HG03575 (cell line): ENCODE measurements around the gene EOGT.

ENCODE experiments used
- ATAC-seq: cut with Tn5 transposase; IDR thresholded peaks from one replicate; pipeline ENCODE4 v1.9.1; 2021; ENCODE audit not compliant: unreplicated experiment, insufficient number of reproducible peaks, low FRiP score; ENCODE audit errors: extremely low read depth

EOGT gene

GRCh38 chr3:69013253-69014021 is at the start of gene EOGT:
EOGT (minus strand) TSS chr3:69013684; CDS start chr3:69009846, 3,838 bp downstream.
- ATAC-seq, result peak; percentile 62

DNA sequence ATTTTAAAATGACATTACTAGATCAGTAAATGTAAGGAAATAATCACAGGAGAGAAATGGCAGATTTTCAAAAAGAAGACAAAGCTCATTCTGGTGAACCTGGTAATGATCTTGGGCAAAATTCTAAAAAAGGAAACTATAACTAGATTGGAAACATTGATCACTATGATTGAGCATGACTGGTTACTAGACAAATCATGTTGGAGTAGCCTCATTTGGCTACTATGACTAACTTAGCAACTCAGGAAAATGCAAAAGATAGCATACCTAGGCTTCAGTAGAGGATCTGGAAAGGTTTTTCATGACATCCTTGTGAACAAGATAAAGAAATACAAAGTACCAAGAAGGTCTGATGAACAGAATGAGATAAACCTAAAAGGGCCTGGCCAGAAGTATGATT is 46.2 kb upstream of the EOGT start:
- no peak for ATAC-seq

GRCh38 chr3:69058947-69059224 is 45.4 kb upstream of the EOGT start:
- ATAC-seq, result no peak

DNA sequence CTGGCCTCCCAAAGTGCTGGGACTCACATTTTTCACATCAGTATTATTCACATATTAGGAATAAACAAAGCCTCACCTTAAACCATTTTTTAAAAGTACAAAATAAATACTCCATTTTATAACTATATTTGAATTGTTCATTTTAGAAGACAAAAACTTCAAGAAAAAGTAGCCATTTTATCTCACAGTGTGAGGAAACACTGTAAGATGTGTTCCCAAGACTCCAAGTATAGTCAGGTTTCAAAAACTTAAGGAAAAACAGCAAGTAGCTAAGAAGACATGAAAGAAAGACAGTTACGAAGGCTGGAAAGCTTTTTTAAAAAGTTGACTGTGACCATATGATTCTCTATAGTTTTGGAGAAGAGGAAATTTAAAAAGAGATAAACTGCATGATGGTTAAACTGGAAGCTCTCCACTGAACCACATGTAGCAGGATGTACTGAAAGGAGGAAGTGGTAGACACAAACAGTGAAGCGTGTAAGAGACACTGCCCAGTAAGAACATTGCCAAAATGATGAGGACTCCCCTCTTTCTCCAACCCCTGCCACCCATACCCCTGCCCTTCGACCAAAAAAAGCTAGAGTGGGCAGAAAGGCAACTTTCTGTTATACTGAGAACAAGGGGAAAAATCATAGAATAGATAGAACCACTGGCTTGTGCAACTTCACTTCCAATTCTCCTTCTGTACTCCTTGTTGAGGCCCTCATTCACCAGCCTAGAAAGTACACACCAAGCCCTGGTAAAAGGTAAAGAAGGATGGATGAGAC is 44.9 kb upstream of the EOGT start:
- ATAC-seq, result peak; percentile 88

DNA sequence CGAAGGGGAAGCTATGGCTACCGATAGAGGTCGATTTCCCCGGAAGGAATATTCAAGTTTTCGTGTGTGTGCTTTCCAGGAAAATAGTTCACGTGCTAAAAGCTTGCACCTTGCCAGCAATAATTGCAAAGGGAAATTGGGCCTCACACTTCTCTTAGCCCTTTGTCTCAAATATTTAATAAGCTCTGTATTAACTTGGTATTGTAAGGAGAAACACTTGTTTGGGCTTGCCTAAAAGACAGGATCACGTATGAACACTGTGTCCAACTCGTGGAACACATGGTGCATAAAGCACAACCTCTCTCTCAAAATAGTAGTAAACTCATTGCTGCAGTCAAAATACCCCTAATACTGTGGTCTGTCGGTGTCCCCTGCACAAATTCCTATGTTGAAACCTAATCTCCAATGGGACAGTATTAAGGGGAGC is 39.0 kb upstream of the EOGT start:
- no peak for ATAC-seq

DNA sequence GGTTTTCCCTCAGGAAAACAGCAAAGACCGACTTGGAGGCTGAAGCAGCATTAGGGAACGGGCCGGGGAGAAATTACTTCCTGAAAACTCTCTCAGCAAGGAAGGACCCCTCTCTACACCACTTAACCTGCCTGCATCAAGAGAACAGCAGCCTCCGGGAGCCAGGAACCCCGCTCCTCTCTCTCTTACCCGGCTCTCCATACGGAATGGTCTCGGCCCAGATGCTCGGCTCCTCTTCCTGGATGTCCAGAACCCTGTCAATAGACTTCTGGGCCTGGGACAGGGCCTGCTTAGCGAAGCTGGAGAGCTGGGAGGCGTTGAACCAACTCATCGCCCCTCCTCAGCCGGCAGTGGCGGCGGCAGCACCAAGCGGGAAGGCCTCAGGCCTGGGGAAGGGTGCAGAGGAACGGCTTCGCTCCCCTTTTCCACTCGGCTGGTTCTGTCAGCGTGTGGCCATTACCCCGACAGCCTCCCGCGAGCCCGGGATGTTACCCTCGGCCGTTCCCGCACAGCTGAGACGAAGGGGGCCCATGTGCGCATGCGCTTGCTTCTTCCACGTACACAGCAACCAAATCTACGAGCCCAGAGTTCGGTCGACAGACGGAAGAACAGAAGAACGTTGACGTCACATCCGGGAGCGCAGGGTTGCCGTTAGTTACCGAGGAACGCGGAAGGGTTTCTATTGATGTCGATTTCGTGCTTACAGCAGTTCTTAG is 38.4 kb upstream of the EOGT start, which contains the start of gene TMF1:
TSS of gene TMF1 (minus strand) at position 578 of the 716 bp plus-strand sequence. CDS start at position 331, 247 bp downstream.
- peak; percentile 97 for ATAC-seq

DNA sequence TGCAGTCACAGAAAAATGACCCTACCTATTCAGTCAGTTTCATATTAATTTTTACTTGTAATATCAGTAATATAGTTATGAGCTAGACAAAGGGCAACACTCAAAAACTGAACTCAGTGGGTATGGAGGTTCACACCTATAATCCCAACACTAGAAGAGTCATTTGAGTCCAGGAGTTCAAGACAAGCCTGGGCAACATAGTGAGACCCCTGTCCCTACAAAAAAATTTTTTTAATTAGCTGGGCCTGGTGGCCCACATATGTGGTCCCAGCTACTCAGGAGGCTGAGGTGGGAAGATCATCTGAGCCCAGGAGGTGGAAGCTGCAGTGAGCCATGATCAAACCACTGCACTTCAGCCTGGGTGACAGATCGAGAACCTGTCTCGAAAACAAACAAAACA is 35.5 kb upstream of the EOGT start:
- ATAC-seq, result no peak

DNA sequence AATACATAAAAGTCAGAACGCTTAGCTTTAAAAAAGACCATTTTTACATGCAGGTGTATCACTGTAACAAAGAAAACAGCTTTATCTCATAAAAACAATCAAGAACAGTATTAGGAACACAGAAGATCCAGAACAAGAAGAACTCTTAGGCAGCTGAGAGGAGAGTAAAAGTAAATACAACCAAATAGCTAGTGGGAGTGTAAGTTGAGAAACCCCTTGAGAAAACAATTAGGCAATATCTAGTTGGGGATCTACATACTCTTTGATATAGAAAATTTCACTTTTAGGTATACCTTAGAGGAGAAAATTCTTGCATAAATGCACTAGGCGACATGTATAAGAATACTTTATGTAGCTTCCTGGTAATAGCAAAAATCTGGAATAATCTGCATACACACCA is 31.1 kb upstream of the EOGT start:
- ATAC-seq, result no peak

GRCh38 chr3:69033470-69033869 is 20.0 kb upstream of the EOGT start:
- ATAC-seq, result no peak

DNA sequence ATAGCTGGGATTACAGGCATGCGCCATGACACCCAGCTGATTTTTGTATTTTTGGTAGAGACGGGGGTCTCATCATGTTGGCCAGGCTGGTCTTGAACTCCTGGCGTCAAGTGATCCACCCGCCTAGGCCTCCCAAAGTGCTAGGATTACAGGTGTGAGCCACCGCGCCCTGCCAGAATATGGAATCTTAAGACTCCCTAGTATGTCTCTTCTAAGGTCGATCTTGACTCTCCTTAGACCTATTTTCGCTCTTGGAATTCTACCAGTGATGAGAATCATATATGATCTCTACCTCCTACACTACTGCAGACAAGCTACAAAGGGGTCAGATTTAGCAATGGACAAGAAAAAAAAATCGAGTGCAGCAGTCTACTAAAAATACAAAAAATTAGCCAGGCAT is 19.3 kb upstream of the EOGT start:
- no peak for ATAC-seq

DNA sequence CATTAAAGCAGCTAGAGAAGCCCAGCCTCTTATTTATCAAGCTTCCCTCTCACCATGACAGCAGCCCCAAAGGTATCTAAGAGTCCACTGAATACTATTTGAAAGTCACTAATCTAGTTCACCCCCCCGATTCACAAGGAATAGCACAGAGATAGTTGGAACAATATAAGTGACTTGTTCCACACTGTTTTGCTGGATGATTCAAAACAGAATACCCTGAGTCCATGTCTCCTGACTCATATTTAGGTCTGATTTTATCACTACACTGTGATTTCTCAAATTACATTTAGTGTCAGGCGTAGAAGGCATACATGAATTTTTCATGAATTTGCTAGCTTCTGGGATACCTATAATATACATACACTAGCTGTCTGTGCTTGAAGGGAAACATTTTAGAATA is 18.7 kb upstream of the EOGT start:
- ATAC-seq, result no peak

DNA sequence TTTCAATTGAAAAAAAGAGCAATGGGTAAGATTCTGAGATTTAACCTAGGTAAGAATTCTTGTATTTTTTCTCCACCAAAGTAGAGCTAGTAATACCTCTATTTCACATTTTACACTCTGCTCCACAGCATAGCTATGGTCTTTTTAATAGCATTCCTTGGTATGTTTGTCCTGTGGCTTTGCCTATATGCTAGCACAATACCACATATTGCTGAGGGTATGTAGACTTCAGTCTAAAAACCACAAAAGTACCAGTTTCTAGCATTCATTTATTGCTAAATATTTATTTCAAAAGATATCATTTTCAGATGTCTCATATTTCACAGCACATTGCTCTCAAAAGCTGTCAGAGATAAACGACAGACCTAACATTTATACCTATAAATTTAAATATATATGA is 18.2 kb upstream of the EOGT start:
- ATAC-seq, result no peak

DNA sequence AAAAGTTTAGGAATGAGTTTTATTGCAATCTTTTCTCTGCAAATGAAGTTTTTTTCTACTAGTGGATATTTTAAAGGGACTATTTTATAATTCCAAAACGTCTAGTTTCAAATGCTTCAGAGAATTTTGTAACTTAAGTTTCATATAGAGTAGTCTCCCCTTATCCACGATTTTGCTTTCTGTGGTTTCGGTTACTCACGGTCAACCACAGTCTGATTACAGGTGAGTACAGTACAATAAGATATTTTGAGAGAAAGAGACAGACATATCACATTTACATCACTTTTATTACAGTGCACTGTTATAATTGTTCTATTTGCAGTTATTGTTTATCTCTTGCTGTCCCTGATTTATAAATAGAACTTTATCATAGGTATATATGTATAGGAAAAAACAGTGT is 7.4 kb upstream of the EOGT start:
- ATAC-seq, result no peak

DNA sequence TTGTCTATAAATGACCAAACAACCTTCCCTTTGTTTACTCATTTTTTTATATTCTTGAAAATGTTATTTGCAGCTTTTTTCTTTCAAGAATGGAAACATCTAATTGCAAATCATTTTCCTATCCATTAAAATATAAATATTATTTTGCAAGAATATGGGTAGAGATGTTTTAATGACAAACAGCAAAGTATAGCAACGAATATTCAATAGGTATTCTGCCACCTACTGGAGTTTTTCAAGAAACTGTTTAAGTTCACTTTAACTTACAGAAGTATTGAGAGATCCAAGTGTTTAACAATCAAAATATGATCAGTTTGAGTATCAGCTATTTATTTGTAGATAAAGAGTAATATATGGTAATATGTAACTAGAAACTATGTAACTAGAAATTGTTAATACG is 6.9 kb upstream of the EOGT start:
- no peak for ATAC-seq

DNA sequence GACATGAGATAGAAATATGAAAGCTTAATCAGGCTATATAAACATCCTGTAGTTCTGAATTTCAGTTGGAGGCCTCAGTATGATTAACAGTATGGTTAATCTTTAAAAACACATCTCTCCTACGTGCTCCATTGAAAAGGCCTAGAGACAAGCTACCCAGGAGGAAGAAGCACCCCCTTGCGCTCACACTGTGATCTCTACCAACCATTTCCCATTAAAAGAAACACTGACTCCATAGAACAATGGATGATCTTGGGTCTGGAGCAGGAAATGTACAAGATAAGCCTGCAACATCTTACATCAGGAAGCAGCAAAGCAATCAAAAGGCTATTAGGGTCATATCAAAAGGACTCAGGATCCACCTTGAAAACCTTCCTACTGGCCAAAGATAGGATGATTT is 3.4 kb upstream of the EOGT start:
- ATAC-seq, result no peak

- no peak for ATAC-seq
These were observed 2.6 kb upstream of the EOGT start for GRCh38 chr3:69016102-69016501.

DNA sequence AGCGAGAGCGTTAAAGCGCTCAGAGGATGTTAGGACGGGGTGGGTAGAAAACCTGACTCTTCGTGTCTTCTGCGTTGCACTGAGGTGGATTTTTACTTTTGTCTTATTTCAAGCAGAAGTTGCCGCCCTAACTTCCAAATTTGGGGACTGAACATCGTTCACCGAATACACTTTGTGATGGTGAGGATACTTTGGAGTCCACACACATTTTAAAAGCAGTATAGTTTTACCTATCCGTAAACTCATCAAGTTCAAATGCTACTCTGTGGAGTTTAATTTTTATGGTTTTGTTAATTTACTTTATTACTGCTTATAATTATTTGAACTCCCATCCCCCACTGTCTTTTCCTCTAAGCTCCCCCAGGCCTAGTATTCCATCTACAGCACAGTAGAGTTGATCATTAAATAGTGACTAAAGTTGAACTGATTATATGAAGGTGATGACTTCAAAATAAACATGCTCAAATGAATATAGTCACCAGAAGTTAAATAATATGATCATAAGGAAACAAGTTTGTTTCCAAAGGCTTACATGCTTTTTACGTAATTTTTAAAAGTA is 617 bp upstream of the EOGT start:
- no peak for ATAC-seq

DNA sequence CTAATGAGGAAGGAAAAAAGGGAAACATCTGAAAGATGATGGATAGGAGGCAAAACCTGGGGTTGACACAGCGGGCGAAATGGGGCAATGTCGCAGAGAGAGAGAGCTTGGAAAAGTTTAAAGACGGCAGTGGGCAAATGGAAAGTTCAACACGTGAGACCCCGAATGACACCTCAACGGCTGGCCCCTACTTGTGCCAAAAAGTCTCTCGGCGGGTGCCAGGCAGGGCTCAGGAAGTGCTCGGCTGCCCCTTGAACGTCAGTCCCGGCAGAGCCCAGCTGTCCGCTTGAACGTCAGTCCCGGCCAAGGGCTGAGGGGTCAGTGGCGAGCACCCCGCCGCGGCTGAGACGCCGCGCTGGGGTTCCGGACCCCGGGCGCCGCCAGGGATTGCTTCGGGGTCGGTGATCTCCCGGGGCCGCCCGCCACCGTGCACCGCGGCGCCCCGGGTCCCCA is 658 bp downstream of the EOGT start:
- ATAC-seq, result no peak

- ATAC-seq, result no peak
These were observed 1.2 kb downstream of the EOGT start for GRCh38 chr3:69012100-69012799.
